HepG2 (cell line): ENCODE data around the gene CD300LF. TPM values are rescaled to one million over a fixed set of nuclear protein-coding genes. Genes with fewer than 3 reads are reported as not detected.

Source experiments
- DR1 ChIP-seq: sonication (generic); formaldehyde crosslinking; IDR thresholded peaks from 2 replicates; pipeline ENCODE4 v1.8.0; 2021; ENCODE audit warnings: mild to moderate bottlenecking, missing genetic modification reagents, inconsistent platforms
- FOXP1 ChIP-seq, 2 experiments: fragments of 450-650 bp in 1 of 2; IDR thresholded peaks; 2 replicates each; pipeline ENCODE4 v1.6.1; 2017 to 2018; ENCODE audit warnings: antibody characterized with exemption in 1 of 2
- GATAD2A ChIP-seq: IDR thresholded peaks from 2 replicates; pipeline ENCODE4 v1.6.1; 2016
- IKZF4 ChIP-seq: sonication (generic); formaldehyde crosslinking; IDR thresholded peaks from 2 replicates; pipeline ENCODE4 v1.5.1; 2020; ENCODE audit warnings: borderline replicate concordance, mild to moderate bottlenecking, low read depth, missing genetic modification reagents; ENCODE audit errors: not compliant biosample characterization
- MATR3 ChIP-seq: sonication (generic); formaldehyde crosslinking; IDR thresholded peaks from 2 replicates; pipeline ENCODE4 v1.4.0; 2020; ENCODE audit warnings: missing genetic modification reagents
- ONECUT2 ChIP-seq: sonication (generic); formaldehyde crosslinking; IDR thresholded peaks from 2 replicates; pipeline ENCODE4 v1.4.0; 2020; ENCODE audit warnings: missing genetic modification reagents
- SALL1 ChIP-seq: sonication (generic); formaldehyde crosslinking; IDR thresholded peaks from 2 replicates; pipeline ENCODE4 v1.8.0; 2022; ENCODE audit warnings: mild to moderate bottlenecking, missing genetic modification reagents
- SMAD3 ChIP-seq: sonication (generic); formaldehyde crosslinking; IDR thresholded peaks from 2 replicates; pipeline ENCODE4 v1.4.0; 2020; ENCODE audit warnings: missing genetic modification reagents
- SRF ChIP-seq: IDR thresholded peaks from 2 replicates; pipeline ENCODE4 v1.6.1; 2011; ENCODE audit warnings: mild to moderate bottlenecking, low read depth, low read length, moderate library complexity
- STAG1 ChIP-seq: sonication (generic); formaldehyde crosslinking; IDR thresholded peaks from 2 replicates; pipeline ENCODE4 v1.4.0; 2020; ENCODE audit warnings: missing genetic modification reagents
- TCF12 ChIP-seq, 2 experiments: fragments of 450-650 bp in 1 of 2; sonication (generic) in 1 of 2; formaldehyde crosslinking in 1 of 2; IDR thresholded peaks; 2 replicates each; pipeline versions ENCODE4 v1.6.1 to v1.8.0; 2017 to 2022; ENCODE audit warnings: antibody characterized with exemption in 1 of 2, mild to moderate bottlenecking in 1 of 2, missing genetic modification reagents in 1 of 2, moderate library complexity in 1 of 2
- YEATS2 ChIP-seq: sonication (generic); formaldehyde crosslinking; IDR thresholded peaks from 2 replicates; pipeline ENCODE4 v1.4.0; 2020; ENCODE audit warnings: missing genetic modification reagents, borderline replicate concordance
- ZBTB1 ChIP-seq: sonication (generic); formaldehyde crosslinking; IDR thresholded peaks from 2 replicates; pipeline ENCODE4 v1.4.0; 2020; ENCODE audit warnings: missing genetic modification reagents, borderline replicate concordance
- ZNF234 ChIP-seq: sonication (generic); formaldehyde crosslinking; conservative IDR thresholded peaks from 2 replicates; pipeline ENCODE4 v1.5.1; 2020; ENCODE audit warnings: mild to moderate bottlenecking, missing genetic modification reagents
- ZNF235 ChIP-seq: sonication (generic); formaldehyde crosslinking; IDR thresholded peaks from 2 replicates; pipeline ENCODE4 v1.8.1; 2023; ENCODE audit warnings: mild to moderate bottlenecking, missing genetic modification reagents, borderline replicate concordance
- ZNF30 ChIP-seq: sonication (generic); formaldehyde crosslinking; IDR thresholded peaks from 2 replicates; pipeline ENCODE4 v1.5.0; 2020; ENCODE audit warnings: mild to moderate bottlenecking, missing genetic modification reagents
- ZNF382 ChIP-seq: sonication (generic); formaldehyde crosslinking; IDR thresholded peaks from 2 replicates; pipeline ENCODE4 v1.5.0; 2020; ENCODE audit warnings: missing genetic modification reagents, mild to moderate bottlenecking, borderline replicate concordance
- ZNF468 ChIP-seq: sonication (generic); formaldehyde crosslinking; IDR thresholded peaks from 2 replicates; pipeline ENCODE4 v1.8.0; 2022; ENCODE audit warnings: mild to moderate bottlenecking, moderate library complexity, missing genetic modification reagents
- ZNF558 ChIP-seq: sonication (generic); formaldehyde crosslinking; IDR thresholded peaks from 2 replicates; pipeline ENCODE4 v1.9.0; 2022; ENCODE audit warnings: mild to moderate bottlenecking, missing genetic modification reagents, borderline replicate concordance
- ZNF747 ChIP-seq: sonication (generic); formaldehyde crosslinking; IDR thresholded peaks from 2 replicates; pipeline ENCODE4 v1.8.1; 2023; ENCODE audit warnings: missing genetic modification reagents, mild to moderate bottlenecking, borderline replicate concordance
- ZNF772 ChIP-seq: sonication (generic); formaldehyde crosslinking; IDR thresholded peaks from 2 replicates; pipeline ENCODE4 v1.5.0; 2020; ENCODE audit warnings: mild to moderate bottlenecking, missing genetic modification reagents
- polyA plus RNA-seq, 8 experiments: library from polyadenylated mRNA; depleted of rRNA in 3 of 8; stranded (reverse) in 7 of 8; unstranded in 1 of 8; fragments of >200 nt; fragmentation: Illumina TruSeq in 4 of 8; extraction: Trizol in 4 of 8; gene quantifications; 2 replicates each; pipeline versions ENCODE4 v1.2.1 to v1.2.3, GENCODE V29; 2011 to 2016; ENCODE audit warnings: low read depth in 4 of 8, missing spikeins in 1 of 8, mixed read lengths in 1 of 8; ENCODE audit not compliant: insufficient read depth in 1 of 8
- total RNA-seq, 5 experiments: library from RNA; depleted of rRNA; stranded (reverse); fragments of >200 nt; fragmentation: Illumina TruSeq; extraction: Trizol; gene quantifications; 2 replicates each; pipeline ENCODE4 v1.2.3, GENCODE V29; 2016; ENCODE audit warnings: low read depth in 1 of 5
- TF ChIP-seq, protein P1 (sequence below): sonication (generic); formaldehyde crosslinking; IDR thresholded peaks from 2 replicates; pipeline ENCODE4 v1.5.1; 2020; ENCODE audit warnings: missing genetic modification reagents, mild to moderate bottlenecking, borderline replicate concordance
- TF ChIP-seq, protein P2 (sequence below): sonication (generic); formaldehyde crosslinking; IDR thresholded peaks from 2 replicates; pipeline ENCODE4 v1.5.0; 2020; ENCODE audit warnings: mild to moderate bottlenecking, missing genetic modification reagents, borderline replicate concordance
- TF ChIP-seq, protein P3 (sequence below): sonication (generic); formaldehyde crosslinking; IDR thresholded peaks from 2 replicates; pipeline ENCODE4 v1.8.1; 2023; ENCODE audit warnings: mild to moderate bottlenecking, missing genetic modification reagents

Gene CD300LF
- total and polyA plus RNA-seq, 2 of the 13 experiments (the other 11 are each of a cell fraction or from before 2014, with no cell fraction given): not detected

DNA sequence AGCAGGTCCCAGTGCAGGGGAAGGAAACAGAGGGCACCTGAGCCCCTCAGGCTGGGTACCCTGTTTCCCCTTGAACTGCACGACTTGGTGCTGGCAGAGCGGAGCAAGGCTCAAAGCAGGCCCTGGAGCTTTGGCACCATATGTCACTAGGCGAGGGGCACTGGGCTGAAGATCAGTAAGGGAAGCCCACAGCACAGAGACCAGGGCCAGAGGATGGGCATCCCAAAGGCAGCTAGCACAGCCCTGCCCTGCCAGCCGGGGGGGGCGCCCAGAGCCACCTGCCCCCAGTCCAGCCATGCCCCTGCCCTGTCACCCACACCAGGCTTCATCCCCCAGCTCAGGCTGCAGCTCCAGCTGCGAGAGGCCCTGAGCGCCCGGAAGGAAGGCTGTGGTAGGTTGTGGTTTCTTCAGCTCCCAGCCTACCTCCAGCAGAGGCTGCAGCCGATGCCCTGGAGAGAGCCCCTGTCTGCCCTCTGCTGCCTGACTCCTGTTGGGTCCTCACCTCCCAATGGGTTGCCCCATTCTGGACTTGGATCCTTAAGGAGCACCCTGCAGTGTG is 46.6 kb upstream of the CD300LF start (continued):
- TF ChIP-seq, protein P1, sequence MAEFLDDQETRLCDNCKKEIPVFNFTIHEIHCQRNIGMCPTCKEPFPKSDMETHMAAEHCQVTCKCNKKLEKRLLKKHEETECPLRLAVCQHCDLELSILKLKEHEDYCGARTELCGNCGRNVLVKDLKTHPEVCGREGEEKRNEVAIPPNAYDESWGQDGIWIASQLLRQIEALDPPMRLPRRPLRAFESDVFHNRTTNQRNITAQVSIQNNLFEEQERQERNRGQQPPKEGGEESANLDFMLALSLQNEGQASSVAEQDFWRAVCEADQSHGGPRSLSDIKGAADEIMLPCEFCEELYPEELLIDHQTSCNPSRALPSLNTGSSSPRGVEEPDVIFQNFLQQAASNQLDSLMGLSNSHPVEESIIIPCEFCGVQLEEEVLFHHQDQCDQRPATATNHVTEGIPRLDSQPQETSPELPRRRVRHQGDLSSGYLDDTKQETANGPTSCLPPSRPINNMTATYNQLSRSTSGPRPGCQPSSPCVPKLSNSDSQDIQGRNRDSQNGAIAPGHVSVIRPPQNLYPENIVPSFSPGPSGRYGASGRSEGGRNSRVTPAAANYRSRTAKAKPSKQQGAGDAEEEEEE (CRISPR knock-in tag): no peak
- no peak for TF ChIP-seq MATR3 (CRISPR knock-in tag)
- TF ChIP-seq ZNF468 (CRISPR knock-in tag): no peak
- TF ChIP-seq, protein P2, sequence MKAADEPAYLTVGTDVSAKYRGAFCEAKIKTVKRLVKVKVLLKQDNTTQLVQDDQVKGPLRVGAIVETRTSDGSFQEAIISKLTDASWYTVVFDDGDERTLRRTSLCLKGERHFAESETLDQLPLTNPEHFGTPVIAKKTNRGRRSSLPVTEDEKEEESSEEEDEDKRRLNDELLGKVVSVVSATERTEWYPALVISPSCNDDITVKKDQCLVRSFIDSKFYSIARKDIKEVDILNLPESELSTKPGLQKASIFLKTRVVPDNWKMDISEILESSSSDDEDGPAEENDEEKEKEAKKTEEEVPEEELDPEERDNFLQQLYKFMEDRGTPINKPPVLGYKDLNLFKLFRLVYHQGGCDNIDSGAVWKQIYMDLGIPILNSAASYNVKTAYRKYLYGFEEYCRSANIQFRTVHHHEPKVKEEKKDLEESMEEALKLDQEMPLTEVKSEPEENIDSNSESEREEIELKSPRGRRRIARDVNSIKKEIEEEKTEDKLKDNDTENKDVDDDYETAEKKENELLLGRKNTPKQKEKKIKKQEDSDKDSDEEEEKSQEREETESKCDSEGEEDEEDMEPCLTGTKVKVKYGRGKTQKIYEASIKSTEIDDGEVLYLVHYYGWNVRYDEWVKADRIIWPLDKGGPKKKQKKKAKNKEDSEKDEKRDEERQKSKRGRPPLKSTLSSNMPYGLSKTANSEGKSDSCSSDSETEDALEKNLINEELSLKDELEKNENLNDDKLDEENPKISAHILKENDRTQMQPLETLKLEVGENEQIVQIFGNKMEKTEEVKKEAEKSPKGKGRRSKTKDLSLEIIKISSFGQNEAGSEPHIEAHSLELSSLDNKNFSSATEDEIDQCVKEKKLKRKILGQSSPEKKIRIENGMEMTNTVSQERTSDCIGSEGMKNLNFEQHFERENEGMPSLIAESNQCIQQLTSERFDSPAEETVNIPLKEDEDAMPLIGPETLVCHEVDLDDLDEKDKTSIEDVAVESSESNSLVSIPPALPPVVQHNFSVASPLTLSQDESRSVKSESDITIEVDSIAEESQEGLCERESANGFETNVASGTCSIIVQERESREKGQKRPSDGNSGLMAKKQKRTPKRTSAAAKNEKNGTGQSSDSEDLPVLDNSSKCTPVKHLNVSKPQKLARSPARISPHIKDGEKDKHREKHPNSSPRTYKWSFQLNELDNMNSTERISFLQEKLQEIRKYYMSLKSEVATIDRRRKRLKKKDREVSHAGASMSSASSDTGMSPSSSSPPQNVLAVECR (CRISPR knock-in tag): peak; percentile 52; the same call in 1 of the 2 replicates
- no peak for TF ChIP-seq IKZF4
- no peak for TF ChIP-seq ZNF234
- TF ChIP-seq SMAD3 (CRISPR knock-in tag): no peak
- no peak for TF ChIP-seq ZNF747 (CRISPR knock-in tag)
- no peak for TF ChIP-seq ZNF30 (CRISPR knock-in tag)
- no peak for TF ChIP-seq ZNF382 (CRISPR knock-in tag)
- 0 out of 2 replicates have a peak, but pooled peaks have one; percentile 6 for TF ChIP-seq STAG1 (CRISPR knock-in tag)
- no peak for TF ChIP-seq YEATS2 (CRISPR knock-in tag)
- TF ChIP-seq ZBTB1 (CRISPR knock-in tag): no peak
- no peak for TF ChIP-seq GATAD2A (CRISPR knock-in tag)
- no peak for TF ChIP-seq ONECUT2
- TF ChIP-seq ZNF558 (CRISPR knock-in tag): no peak
- TF ChIP-seq SALL1: peak; percentile 12; the same call in 1 of the 2 replicates
- no peak for TF ChIP-seq FOXP1 (IDR thresholded peaks at IDR 0.05)
- TF ChIP-seq FOXP1 (CRISPR knock-in tag; IDR thresholded peaks at IDR 0.05): no peak
- no peak for TF ChIP-seq DR1 (CRISPR knock-in tag)
- TF ChIP-seq SRF: no peak
- TF ChIP-seq, protein P3, sequence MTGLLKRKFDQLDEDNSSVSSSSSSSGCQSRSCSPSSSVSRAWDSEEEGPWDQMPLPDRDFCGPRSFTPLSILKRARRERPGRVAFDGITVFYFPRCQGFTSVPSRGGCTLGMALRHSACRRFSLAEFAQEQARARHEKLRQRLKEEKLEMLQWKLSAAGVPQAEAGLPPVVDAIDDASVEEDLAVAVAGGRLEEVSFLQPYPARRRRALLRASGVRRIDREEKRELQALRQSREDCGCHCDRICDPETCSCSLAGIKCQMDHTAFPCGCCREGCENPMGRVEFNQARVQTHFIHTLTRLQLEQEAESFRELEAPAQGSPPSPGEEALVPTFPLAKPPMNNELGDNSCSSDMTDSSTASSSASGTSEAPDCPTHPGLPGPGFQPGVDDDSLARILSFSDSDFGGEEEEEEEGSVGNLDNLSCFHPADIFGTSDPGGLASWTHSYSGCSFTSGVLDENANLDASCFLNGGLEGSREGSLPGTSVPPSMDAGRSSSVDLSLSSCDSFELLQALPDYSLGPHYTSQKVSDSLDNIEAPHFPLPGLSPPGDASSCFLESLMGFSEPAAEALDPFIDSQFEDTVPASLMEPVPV: no peak
- 0 out of 2 replicates have a peak, but pooled peaks have one; percentile 68 for TF ChIP-seq ZNF235 (CRISPR knock-in tag)
- no peak for TF ChIP-seq TCF12 (IDR thresholded peaks at IDR 0.05)
- TF ChIP-seq TCF12 (CRISPR knock-in tag; IDR thresholded peaks at IDR 0.05): 0 out of 2 replicates have a peak, but pooled peaks have one; percentile 33
- no peak for TF ChIP-seq ZNF772
